NCI-H82 (cell line): Measurements from ENCODE around the gene MRPL45.

ENCODE experiments used
- DNase-seq: peaks from one replicate; lab custom pipeline; 2025; lab: John Stamatoyannopoulos, UW

Gene MRPL45

DNA sequence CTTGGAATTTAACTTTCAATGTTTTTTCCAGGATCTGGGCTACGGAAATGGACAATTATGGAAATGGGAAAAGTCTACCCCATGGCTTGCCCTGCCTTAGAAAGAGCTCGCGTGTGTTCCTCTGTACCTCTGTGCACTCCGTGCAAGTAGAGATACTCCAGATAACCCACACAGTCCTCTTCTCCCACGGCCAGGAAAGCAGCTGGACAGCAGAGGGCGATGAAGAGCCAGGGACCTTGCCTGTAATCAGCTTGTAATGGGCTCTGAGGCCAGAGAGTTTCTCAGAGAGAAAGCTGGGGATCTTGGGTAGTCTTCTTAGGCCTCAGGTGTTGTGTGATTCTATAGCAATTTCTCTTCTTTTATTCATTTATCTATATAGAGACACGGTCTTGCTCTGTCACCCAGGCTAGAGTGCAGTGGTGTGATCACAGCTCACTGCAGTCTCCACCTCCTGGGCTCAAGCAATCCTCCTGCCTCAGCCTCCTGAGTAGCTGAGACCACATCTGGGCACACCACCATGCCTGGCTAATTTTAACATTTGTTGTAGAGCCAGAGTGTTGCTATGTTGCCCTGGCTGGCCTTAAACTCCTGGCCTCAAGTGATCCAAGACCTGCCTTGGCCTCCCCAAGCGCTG lies 52.2 kb downstream of the MRPL45 start:
- peak; percentile 95 for DNase-seq

DNA sequence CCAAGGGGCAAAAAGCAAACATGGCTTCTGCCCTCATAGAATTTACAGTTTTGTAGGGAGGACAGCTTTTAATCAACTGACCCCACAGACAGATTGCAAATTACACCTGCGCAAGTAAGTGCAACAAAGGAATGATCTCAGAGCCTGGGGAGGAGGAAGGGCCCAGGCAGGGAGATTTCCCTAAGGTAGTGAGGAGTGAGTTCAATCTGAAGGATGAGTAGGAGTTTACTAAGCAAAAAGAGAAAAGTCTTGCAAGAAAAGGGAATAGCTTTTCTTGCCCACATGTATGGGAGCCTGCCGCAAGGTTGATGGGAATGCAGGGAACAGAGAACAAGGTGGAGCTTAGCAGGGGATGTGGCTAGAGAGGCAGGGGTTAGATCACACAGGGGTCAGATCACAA lies 53.1 kb downstream of the MRPL45 start:
- no peak for DNase-seq

DNA sequence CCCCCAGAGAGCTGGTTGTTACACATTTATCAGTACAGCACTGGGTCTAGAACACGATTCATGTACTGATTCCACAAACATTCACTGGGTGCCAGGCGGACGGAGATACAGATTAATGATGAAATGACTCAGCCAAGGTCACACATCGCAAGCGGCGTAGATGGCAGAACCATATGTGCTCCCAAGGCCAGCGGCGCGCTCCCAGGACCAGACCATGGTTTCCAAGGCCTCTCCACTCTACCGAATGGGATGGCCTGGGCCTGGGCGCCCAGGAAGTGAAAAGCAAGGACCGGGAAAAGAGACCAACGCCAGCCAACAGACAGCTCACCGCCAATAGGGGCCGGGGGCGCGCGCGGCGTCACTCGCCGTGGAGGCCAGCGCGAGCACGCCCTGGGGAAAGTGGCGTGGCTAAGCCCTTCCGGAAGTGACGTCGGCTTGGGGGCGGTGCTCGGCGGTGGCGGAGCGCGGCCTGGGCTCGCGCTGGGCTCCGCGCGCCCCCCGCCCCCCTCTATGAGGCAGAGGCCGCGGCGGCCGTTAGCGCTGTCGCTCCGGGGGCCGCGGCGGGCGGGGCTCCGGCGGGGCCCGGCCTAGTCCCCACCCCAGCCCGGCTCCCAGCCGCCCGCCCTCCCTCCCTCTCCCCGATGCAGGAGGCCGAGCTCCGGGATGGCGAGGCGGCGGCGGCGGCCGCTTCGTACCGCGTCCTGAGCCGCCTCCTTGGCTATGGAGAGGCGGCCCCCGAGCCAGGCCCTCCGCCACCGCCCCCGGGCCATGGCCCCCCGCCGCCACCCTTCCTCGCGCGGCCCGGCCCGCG lies 54.6 kb downstream of the MRPL45 start, which contains the start of gene SOCS7:
Gene SOCS7, plus strand, starts transcription at position 433 of the 811 bp plus-strand sequence. Its CDS starts 209 bp downstream, at position 642.
- peak; percentile 95 for DNase-seq

DNA sequence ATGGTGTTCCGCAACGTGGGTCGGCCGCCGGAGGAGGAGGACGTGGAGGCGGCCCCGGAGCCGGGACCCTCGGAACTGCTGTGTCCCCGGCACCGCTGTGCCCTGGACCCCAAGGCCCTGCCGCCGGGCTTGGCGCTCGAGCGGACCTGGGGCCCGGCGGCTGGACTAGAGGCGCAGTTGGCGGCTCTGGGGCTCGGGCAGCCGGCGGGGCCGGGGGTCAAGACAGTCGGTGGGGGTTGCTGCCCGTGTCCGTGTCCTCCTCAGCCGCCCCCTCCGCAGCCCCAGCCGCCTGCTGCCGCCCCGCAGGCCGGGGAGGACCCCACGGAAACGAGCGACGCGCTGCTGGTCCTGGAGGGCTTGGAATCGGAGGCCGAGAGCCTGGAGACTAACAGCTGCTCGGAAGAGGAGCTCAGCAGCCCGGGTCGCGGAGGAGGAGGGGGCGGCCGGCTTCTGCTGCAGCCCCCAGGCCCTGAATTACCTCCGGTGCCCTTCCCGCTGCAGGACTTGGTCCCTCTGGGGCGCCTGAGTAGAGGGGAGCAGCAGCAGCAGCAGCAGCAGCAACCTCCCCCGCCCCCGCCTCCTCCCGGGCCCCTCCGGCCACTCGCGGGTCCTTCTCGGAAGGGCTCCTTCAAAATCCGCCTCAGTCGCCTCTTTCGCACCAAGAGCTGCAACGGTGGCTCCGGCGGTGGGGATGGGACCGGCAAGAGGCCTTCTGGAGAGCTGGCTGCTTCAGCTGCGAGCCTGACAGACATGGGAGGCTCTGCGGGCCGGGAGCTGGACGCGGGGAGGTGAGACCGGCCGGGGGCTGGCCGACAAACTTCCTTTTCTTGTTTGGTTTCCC lies 55.5 kb downstream of the MRPL45 start:
- peak; percentile 56 for DNase-seq

DNA sequence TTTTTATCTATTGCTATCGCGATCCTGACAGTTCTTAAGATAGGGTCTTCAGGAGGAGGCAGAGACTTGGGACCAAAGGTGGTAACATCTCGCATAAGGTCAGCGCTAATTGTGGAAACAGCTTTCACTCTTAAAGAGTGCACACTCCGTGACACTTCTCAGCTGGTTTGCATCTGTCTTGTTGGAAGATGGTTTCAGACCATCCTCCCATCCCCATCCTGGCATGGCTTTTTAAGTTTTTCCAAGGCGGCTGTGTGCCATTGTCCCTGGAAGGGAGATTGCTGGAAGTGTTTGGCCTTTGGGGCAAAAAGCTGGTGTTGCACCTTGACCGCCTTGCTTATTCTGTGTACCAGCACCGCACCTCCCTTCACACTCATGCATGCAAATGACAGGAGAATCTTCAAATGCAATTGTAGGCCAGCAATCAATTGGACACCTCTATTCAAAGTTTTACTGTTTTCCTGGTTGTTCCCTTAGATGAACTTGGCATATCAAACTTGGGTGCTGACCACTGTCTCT lies 56.2 kb downstream of the MRPL45 start:
- DNase-seq: no peak

DNA sequence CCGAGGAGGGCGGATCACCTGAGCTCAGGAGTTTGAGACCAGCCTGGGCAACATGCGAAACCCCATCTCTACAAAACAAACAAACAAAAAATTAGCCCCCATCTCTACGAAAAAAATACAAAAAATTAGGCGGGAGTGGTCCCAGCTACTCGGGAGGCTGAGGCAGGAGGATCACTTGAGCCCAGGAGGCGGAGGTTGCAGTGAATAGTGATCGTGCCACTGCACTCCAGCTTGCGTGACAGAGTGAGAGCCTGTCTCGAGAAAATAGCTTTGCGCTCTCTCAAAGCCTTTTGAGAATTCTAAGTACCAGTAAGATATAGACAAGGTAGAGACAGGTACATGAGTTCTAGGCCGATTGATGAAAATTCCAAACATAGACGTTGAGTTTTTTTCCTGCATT lies 56.7 kb downstream of the MRPL45 start:
- DNase-seq: no peak

DNA sequence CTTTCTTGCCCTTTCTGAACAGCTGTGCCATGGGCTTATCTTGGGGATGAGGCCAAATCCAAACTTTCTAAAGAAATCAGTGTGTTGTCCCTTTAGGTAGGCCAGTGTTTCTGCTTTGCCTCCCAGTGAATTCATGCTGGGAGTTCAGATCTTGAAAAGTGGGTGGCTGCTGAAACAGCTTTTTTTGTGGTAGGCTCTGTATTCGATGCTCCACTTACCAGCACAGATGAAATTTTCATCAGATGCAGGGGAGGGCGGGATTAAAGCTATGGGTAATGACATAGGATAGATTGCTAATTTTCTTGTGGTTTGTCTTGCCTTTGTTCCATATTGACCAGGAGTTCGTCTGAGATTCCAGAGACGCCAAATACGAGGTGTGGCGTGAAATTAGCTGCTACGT lies 57.5 kb downstream of the MRPL45 start:
- no peak for DNase-seq

DNA sequence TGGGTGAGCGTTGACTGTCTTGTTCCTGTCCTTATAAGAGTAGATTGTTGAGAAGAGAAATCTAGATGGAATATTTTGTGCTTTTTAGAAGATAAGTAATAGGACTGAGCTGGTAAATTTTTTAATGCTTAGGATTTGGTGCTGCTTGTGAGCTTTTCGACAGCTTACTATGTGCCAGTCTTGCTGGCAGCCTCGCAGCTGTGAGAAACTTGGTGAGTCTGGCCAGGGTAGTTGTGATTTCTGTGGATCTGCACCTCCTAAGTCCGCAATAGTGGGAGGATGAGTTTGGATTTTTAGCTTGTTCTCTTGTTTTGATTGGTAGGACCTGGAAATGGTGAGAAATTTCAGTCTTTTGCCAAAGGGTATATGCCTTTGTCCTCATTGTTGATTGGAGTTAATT lies 58.3 kb downstream of the MRPL45 start:
- no peak for DNase-seq

DNA sequence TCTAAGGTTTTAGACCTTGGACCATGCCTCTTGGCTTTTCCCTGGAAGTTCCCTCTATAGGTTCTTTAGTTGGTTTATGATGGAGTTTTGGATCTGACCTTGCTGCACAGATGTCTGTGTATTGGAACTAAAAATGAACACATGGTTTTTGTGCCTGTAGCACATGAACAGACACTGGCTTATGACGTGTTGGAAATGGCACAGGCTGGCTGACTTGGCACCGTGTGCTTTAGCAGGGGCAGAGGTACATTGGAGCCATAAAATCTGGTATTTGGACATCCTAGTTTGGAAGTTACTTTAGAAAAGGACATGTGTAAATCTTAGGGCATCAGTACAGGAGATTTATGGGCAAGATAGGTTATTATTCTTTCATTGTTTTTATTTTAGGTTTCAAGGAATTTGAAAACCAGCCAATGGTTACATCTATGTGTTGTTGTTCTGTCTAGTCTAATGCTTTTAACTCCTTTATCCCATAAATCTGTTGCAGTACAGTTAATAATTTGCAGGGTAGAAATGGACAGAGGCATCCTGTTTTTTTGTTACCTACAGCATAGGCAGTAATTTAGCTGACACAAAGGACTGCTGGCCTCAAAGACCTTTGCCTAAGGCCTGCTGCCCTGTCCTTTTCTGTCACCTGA lies 60.6 kb downstream of the MRPL45 start:
- DNase-seq: no peak

DNA sequence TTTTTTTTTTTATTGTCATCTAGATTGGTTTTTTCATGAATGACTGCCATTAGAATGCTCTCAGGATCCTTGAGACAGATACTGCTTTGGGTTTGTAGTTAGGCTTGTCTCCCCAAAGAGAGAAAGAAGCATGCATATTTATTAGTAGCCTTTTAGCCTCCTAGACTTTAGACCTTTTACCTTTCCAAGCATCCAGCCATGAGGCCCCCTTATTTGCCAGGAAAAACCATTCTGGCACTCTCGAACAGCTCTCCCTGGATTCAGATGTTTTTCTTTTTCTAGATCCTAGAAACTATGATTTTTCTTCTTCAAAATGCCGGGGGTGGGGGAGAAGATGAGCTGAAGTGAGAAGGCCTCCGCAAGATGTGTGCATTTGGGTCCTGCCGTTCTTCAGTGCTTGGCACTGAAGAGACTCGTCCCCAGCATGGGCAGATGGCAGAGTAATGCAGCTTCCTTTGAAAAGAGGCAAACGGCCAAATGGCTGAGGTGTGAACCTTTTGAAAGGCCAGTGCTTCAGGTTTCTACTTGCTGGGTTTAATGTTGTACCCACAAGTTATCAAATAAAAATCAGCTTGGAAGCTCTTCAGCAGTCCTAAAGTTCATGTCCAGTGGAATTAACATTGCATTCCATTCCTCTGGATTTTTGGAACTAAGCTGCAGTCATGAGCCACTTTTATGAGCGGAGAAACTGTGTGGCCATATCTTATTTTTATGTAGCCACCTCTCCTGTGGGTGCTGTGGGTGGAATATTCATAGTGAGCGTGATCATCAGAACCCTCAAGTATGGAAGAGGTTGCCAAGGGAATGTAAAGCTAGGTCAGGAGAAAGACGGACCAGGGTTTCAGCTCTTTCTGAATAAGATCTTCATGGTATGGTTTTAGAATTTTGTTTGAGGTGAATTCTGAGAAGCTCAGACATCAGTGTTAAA lies 61.9 kb downstream of the MRPL45 start:
- no peak for DNase-seq

DNA sequence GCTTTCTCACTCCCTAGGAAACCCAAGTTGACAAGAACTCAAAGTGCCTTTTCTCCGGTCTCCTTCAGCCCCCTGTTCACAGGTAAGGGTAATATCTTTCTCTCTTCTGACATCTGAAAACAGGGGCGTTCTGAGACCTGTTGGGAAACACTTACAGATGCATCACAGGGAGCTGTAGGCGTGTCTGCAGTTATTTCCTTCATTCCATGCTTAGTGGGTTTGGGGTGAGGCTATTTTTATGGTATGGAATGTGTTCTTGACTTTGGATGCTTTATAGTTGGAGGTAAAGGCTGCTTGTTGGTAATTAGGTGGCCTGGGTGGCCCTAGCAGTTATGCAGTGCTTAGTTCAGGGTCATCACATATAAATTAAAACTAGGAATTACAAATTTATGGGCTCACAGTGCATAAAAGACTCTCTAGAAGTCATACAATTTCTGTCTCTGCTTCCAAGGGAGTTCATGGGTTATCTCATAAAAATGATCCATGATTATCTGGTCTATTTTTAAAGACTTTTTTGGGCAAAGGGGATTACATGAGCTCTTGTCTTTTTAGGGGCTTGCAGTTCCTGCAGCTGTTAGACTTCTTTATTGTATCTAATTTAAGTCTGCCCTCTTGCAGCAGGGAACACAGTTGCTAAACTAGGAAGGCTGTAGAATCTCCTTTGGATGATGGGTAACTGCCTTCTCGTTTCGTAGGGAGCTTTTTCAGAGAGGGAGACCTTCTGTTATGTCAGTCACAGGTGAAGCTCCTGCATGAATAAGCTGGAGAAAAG lies 64.9 kb downstream of the MRPL45 start:
- no peak for DNase-seq

DNA sequence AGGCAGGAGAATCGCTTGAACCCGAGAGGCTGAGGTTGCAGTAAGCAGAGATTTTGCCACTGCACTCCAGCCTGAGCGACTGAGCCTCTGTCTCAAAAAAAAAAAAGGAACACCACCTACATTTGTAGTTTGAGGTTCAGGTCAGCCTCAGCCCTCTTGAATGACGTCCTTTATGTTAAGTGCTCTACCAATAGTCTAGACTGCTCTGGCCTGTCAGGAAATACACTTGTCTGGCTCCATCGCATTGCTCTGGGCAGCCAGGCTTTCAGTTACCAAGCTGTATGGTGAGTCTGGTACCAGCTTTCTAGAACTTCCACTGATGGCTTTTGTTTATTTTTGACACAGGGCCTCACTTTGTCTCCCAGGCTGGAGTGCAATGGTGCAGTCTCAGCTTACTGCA lies 66.0 kb downstream of the MRPL45 start:
- no peak for DNase-seq

DNA sequence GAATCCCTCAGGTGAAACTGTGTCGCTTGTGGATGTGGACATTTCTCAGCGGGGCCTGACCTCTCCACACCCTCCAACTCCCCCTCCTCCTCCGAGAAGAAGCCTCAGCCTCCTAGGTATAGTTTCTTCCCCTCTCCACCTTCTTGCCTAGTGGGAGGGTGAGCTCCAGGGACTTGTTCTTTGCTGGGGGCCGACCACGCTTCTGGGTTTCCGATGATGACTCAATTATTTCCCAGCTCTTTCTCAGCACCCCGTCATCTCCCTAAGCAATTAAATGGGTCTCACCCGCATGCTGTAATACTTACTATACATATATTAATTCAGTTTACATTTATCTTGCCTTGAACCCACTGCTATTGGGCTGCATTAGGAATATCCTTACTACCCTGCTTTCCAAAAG lies 67.8 kb downstream of the MRPL45 start:
- no peak for DNase-seq

DNA sequence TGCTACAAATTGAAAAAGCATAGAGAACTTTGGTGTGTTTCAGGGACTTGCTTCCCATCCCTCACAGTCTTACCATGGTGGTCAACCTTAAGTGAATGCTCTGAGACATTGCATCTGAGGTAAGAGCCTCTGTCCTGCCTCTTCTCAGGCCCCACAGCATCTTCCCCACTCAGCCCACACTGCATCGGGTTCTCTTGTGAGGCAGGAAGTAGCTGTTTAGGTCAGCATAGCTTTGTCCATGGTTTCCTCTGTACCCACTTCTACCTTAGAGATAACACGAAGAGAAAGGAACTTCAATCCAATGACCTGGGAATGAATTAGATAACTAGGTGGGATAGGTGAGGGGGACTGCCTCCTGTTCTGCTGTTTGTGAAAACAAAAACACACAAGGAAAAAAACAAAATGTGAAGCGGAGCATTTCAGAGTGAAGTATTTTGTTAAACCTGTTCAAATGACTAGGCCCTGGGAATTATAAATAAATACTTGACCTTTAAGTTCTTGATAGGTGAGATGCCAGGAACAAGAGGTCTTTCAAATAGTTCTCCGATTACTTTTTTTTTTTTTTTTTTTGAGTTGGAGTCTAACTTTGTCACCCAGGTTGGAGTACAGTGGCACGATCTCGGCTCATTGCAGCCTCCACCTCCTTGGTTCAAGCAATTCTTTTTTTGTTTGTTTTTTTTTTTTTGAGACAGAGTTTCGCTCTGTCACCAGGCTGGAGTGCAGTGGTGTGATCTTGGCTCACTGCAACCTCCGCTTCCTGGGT lies 72.3 kb downstream of the MRPL45 start:
- no peak for DNase-seq
